GM21390 (cell line): ENCODE data around the gene GSG1L.

Source experiments
- ATAC-seq: cut with Tn5 transposase; IDR thresholded peaks from one replicate; pipeline ENCODE4 v1.9.1; 2021; ENCODE audit not compliant: unreplicated experiment

Gene GSG1L

DNA sequence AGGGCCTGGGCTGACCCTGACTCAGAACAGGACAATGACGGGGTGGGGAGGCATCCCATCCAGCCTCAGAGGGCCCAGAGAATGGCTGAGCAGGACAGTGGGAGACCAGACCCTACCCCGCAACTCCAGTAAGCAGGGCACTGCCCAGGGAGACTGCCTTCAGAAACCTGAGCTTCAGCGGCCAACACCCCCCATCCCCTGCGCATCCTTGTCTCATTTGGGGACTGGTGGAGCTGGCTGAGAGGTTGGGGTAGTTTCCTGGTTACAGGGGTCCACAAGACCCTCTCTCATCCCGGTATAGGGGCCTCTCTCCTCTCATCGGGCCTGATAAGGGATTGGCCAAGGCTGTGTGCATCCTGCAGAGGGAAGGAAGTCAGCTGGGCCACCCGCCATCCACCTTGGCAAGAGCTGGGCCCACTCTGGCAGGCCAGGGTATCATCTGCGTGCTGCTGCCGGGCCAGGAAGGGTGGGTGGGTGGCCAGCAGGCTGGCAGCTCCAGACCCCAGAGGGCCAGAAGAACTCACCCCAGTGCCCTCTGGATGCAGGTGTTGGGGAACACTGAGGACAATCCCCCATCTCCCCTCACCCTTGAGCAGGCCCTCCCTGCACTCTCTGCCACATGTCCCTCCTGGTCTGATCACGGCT is 284.5 kb downstream of the GSG1L start:
- ATAC-seq, result no peak

GRCh38 chr16:27778171-27778925 is 285.2 kb downstream of the GSG1L start:
- ATAC-seq, result no peak

- no peak for ATAC-seq
Observed at GRCh38 chr16:27777527-27777926, 286.0 kb downstream of the GSG1L start.

DNA sequence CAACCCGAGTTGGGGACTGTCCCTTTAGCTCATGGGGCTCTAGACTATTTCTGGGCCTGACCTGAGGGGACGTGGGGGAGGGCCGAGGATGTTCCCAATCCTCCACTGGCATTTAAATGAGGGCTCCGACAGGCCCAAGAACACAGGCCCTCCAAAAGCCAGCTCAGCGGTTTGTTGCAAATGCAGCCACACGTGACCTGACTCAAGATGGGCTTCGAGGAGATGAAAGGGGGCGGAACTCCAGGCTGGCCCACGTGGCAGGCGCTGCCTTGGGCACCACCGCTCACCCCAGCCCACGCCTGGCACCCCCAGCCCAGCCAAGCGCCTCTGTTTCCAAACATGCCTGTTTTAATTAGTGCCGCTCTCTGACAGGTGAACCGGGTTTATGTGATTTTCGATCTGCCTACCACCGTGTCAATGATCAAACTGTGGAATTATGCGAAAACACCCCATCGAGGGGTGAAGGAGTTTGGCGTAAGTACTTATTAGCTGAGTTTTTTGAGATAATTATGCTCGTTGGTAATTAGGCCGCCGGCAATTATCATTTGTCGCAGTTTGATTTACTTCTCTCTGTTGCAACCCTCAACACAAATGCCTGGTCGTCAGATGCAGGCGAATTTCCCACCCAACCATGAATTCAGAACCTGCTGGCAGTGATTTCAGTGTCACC is 286.8 kb downstream of the GSG1L start:
- no peak for ATAC-seq

- ATAC-seq, result no peak
Observed at GRCh38 chr16:27775254-27775653, 288.3 kb downstream of the GSG1L start.

- ATAC-seq, result no peak
Observed at GRCh38 chr16:27774779-27775178, 288.7 kb downstream of the GSG1L start.

- ATAC-seq, result no peak
Observed at GRCh38 chr16:27773344-27773743, 290.2 kb downstream of the GSG1L start.

- no peak for ATAC-seq
Observed at GRCh38 chr16:27772093-27772825, 291.3 kb downstream of the GSG1L start.

GRCh38 chr16:27771201-27771910 is 292.2 kb downstream of the GSG1L start:
- ATAC-seq, result no peak

GRCh38 chr16:27770271-27771196 is 293.0 kb downstream of the GSG1L start:
- no peak for ATAC-seq

DNA sequence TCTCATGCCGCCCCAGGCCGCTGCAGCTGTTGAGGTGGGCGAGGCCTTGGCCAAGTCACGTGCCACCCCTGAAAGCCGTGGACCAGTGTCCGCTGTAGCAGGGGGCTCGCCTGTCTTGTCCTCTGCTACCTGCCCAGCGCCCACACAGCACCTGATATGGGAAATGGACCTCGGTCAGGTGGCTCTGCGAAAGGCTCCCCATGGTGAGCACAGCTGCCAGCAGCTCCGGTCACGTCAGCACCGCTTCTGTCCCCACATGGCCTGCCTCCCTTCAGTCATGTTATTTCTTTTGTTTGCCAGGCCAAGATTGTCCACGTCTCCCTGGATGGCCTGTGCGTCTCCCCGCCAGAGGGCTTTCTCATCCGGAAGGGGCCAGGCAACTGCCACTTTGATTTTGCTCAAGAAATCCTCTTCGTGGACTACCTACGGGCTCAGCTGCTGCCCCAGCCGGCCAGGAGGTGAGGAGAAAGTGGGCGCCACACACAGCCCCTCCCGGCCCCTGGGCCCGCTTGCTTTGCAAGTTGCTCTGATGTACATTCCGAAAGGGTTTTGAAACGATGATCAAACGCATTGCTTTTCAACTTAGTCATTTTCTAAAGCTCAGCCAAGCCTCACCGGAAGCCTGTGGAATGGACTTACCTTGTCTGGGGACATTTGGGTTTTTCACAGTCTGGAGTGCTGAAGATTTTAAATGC is 293.8 kb downstream of the GSG1L start:
- ATAC-seq, result no peak

- ATAC-seq, result no peak
Observed at GRCh38 chr16:27768651-27769272, 294.8 kb downstream of the GSG1L start.

DNA sequence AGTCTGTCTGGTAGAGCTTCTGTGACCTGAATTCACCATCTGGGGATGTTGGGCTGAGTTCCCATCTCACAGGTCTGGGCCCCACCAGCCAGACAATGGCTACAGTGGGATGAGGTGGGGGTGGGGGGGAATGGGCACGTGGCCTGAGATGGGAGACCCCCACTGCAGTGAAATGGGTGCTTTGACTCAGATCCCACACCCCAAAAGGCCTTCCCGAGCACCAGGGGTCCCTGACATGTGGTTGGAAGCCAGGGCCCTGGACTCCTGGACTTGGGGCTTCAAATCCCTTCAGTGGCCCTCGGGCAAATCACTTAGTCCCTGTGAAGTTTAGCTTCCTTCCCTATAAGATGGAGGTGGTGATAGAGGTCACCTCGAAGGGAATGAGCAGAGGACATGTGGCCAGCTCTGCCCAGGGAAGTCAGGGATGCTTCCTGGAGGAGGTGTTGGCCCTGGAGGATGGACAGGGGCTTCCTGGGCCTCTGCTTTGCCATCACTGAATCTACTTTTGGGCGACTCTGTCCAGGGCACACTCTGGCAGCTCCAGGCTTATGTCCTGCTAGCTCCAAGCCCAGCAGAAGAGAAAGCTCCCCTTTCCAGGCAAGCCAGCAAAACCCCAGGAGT is 295.4 kb downstream of the GSG1L start:
- no peak for ATAC-seq

- no peak for ATAC-seq
Observed at GRCh38 chr16:27767081-27767480, 296.4 kb downstream of the GSG1L start.

- no peak for ATAC-seq
Observed at GRCh38 chr16:27766236-27766925, 297.1 kb downstream of the GSG1L start.

- ATAC-seq, result no peak
Observed at GRCh38 chr16:27764869-27765675, 298.4 kb downstream of the GSG1L start.

GRCh38 chr16:27764427-27764826 is 299.1 kb downstream of the GSG1L start:
- no peak for ATAC-seq
